ENCODE measurements around the gene CYP26B1.

CYP26B1 gene

DNA sequence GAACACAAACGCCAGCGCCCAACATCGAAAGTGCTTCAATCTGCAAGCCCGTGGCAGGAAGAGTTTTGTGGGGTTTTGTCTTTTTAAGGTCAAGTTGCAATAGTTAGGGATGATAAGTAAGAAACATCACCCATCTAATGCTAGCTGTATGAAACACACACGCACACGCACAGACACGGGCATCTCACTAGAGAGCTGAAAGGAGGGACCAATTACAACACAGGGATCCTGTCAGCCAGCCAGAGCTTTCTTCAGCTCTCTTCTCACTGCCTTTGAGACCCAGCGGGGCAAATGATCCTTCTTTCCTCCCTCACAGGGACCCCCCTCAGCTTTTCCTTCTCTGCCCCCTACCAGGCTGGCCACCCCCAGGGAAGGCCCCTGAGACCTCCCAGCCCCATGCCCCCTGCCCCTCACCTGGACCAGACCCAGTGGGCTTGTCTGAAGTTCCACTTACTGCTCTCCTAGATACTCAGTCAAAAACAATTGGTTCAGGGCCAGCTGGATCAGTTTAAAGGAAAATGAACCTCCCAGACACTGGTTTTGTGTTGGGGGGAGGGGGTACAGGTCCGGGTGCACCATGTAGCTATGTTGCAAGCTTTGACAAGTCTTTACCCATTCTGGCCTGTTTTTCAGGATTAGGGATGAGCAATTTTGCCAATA lies 17.9 kb downstream of the CYP26B1 start:
- DNase-seq (ENCODE audit: low read depth): no peak

- DNase-seq (ENCODE audit: low read depth): no peak
These were observed 18.8 kb downstream of the CYP26B1 start for GRCh38 chr2:72128843-72129227.

DNA sequence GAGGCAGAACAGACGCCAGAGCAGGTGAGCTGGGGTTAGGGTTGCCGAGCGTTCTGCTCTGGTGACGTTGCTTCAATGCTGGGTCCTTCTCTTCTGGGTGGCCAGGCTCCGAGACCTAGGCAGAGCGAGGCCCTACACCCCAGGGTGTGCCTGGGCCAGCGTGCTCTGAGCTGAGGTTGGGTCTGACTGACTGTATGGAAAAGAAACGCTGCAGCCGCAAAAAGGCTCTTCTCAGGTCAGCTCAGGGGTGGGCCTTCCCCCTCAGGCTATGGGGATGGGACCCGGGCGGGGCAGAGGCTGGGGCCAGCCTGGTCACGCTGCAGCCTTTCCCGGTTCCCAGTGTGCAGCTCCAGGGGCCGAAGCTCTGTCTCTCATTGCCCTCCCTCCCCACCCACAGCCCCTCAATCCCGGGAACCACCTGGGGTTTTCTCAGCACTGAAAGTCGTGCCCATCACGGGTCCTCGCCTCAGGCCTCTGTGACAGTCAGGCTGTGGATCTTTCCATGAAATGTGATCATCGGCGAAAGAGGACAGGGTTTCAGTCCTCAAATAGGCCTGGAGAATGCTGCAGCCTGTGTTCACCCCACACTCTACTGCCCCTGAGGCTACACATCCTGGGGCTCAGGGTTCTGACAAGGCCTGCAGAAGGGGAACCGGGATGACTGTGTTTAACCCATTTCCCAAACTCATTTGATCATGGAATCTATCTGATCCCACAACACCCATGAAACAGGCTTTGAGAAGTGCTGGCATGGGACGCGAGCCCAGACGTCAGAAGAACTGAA lies 19.4 kb downstream of the CYP26B1 start:
- no peak for DNase-seq (ENCODE audit: low read depth)

DNA sequence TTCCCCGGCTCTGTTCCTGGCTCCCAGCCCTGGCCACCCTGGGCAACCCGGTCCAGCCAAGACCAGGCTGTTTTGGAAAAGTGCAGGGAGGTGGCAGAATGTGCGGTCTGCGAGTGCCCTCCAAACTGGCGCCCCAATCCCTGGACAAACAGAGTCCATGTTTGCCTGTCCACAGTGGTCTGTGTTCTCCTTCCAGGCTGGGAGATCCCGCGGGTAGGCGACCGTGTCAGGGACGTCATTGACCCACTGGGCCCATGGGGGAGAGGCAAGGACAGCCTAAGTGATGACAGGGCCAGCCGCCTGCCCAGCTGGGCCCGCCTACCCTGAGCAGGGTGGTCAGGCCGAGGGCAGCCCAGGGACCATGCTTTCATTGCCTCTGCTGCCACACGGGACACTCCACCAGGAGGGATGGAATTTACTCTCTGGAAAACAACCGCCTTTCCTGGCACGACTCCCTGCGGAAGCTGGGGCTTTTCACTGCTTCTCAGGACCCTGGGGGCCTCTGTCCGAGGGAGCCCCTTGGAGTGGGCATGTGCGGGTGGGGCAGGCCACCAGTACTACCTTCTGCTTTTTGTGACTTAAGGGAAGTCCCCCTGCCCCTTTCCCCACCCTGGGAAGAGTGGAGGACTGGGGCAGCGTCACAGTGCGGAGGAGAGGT lies 20.1 kb downstream of the CYP26B1 start:
- no peak for DNase-seq (ENCODE audit: low read depth)

DNA sequence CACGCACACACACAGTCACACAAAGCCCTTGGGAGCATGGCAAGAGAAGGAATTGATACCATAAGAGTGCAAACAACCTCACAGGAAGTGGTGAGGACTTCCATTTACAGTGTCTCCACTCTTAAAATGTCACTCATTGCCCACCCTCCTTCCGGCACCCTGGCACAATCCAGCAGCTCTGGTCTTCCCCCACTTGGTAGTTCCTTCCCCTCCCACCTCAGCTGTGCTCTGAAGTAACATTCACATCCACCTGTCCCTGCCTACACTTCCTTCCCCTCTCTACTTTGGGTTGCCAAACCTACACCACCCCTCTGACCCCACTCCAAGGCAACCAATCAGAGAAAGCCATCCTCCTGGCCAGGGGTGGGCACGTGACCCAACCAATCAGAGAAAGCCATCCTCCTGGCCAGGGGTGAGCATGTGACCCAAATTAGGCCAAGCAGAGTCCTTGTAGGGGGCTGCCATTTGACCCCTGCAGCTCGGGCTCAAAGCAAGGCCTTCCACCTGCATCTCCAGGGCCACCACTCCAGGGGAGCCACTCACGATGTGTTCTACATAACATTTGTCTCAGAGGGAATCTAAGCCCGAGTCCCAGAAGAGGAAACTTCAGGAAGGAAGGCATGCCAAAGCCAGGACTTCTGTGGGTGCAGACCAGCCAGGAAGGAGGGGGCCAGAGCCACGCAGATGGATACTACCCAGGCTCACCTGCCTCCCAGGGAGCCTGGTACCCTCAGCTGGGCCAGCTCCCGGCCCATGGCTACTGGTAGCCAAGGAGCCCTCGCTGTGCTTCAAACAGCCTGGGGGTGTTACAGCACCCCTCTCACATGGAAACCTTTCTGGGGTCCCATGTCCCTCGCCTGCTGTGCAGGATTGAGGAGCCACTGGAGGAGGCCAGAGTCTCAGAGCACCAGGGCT lies 21.2 kb downstream of the CYP26B1 start:
- no peak for DNase-seq (ENCODE audit: low read depth)

DNA sequence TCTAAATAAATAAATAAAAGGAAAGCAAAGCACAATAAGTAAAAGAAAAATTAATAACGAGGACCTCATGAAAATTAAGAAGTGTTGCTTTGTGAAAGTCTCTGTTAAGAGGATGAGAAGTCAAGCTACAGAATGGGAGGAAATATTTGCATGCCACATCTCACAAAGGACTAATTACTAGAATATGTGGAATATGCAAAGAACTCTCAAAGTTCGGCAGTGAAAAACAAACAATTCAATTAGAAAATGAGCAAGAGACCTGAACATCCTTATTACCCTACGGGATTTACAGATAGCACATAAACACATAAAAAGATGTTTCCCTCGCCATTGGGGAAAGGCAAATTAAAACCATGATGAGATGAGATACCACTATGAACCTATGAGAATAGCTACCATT lies 23.3 kb downstream of the CYP26B1 start:
- no peak for DNase-seq (ENCODE audit: low read depth)

GRCh38 chr2:72121153-72121552 lies 26.5 kb downstream of the CYP26B1 start:
- DNase-seq (ENCODE audit: low read depth): no peak

DNA sequence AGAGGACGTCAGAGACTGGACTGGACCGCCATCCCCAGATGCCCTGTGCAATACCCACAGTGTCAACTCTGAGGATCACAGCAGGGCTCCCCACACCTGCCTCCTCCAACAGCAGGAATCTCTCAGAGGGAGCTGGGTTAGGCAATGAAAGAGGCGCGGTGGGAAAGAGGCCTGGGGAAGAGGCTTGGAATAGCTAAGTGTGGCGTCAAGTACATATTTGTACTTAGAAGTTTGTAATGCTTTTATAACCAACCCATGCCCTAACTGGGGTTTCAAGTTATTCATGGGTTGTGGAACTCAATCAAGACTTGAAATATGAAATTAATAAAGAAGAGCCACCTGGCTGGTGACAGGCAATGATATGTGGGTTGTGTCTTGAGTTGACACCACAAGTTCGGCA lies 28.7 kb downstream of the CYP26B1 start:
- DNase-seq (ENCODE audit: low read depth): no peak

DNA sequence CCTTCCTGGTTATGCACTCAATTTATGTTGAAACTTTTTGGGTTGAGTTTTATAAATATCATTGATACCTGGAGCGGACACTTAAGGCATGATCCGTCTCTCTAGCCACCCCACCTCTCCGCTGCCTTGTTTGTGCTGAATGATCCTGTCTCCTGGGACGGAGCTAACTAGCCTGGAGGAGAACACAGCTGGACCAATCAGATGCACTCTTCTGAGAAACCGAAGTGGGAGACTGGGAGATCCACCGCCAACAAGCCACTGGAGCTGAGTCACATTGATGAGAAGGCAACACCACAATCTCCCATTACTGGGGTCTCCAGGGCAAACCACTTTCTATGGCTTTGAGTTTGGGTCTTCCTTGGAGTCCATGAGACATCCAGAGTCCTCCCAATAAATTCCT lies 29.3 kb downstream of the CYP26B1 start:
- no peak for DNase-seq (ENCODE audit: low read depth)

GRCh38 chr2:72117718-72118117 lies 29.9 kb downstream of the CYP26B1 start:
- no peak for DNase-seq (ENCODE audit: low read depth)

DNA sequence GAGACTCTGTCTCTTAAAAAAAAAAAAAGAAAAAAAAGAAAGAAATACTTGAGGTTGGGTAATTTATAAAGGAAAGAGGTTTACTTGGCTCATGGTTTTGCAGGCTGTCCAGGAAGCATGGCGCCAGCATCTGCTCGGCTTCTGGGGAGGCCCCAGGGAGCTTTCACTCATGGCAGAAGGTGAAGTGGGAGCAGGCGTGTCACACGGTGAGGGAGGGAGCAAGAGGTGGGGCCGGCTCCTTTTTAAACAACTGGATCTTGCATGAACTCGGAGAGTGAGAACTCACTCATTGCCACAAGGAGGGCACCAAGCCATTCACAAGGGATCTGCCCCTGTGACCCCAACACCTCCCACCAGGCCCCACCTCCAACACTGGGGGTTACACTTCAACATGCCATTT lies 30.6 kb downstream of the CYP26B1 start:
- DNase-seq (ENCODE audit: low read depth): no peak

- DNase-seq (ENCODE audit: low read depth): no peak
These were observed 31.6 kb downstream of the CYP26B1 start for GRCh38 chr2:72116081-72116533.

DNA sequence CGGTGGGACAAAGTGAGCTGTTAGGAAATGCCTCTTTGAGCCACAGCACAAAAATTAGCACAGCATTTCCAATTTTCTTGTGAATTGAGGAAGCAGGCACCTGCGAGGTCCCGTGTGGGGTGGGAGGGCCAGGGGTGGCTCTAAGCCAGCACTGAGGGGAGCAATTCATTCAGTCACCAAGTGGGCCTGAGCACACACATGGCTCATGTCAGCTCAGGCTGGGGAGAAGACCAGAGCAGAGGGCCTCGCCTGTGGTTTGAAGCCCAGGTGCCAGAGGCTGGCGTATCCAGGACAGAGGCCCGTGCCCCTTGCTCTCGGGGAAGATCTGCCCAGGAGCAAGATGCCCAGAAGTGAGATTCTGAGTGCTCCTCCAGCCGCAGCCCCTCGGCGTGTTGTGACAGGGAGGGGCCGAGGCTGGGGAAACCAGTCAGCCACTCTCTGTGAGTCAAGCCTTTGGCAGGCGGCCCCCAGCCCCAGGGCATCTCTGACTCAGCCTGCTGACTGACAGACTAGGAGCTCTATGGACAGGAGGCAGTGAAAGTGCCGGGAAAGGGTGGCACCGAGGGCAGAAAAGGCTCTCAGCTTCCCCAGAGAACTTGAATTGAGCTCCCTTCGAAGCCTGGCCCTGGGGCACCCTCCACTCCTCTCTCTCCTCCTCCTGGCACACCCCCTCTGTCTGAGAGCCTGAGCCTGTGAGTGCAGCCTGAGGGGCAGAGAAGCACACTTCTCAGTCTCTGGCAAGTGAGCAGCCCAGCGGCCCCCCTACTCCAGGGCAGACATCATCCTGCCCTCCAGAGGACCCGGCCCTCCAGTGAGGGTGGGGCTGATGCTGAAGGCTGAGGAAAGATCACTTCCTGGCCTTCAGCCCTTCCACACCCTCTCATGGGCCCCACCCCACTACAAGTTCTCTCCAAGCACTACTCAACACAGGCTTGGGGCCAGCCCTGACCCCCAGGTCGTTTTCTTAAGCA lies 32.3 kb downstream of the CYP26B1 start:
- peak; percentile 79 for DNase-seq (ENCODE audit: low read depth)

- DNase-seq (ENCODE audit: low read depth): no peak
These were observed 33.0 kb downstream of the CYP26B1 start for GRCh38 chr2:72114693-72115051.

DNA sequence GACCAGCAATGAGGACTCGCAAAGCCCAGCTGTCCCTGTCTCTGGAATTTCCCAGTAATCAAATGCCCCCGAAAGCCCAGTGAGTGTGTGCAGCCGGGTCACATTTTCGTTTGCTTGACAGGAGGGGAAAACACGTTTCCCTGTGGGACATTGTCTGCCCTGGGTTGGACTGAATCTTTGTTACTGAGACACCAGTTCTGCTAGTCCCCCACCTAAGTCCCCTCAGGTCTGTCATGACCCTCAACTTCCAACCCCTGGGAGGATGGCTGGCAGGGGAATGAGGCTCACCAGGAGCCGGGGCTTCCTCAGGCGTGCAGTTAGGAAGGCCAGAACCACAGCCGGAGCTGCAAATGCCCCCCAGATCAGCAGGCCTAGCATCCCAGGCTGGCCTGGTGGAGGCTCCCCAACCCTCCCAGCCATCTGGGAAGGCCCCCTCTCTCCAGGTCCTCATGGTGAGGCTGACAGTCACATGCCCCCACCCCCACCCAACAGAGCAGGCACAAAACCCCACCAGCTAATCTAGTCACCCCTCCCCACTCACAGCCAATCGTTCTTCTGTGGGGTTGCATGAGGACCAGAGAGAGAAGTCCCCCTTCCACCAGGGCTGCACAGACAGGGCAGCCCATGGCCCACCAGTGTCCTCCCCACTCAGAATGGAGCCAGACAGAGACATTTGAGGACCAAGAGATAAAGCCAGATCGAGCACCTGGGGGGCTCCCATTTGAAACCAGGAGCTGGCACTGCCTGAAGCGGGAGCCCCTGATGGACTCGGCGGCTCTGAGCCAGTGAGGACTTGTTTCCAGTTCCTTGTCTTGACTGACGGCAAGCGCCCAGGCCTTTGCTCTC lies 33.6 kb downstream of the CYP26B1 start:
- no peak for DNase-seq (ENCODE audit: low read depth)

DNA sequence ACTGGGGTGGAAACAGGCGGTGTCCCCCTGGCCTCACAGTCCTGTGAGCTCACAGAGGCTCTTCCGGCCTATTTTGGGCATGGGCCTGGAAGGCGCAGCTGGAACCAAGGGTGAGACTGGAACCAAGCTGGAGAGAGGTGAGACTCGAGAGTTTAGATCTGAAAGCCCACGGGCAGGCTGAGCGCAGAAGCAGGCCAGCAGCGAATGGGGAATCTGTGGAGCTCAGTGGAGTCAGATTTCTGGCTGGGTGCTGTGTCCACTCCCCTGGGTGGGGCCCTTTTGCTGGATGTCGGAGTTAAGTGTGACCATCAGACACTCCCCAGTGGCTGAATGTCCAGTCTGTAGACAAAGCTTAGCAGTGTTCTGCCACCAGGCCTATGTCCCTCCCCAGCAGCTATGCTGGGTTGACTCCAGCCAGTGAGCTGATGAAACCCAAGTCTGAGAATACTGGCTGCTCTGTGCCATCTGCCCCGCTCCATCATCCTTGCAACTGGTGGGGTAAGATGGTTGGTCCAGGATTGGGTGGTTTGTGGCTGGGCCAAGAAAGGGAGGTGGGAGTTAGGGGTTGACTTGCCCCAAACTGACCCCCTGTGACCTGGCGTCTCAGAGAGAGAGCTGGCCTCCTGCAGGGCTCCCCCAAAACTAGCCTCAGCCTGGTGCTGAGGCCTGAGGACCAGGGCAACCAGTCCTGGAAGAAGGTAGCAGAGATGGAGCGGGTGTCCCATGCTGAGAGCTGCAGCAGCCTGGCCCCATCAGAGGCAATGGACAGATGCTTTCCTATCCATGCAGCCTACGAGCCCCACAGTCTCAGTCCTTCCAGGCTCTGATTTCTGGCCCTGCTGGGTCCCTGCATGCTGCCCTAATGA lies 34.4 kb downstream of the CYP26B1 start:
- DNase-seq (ENCODE audit: low read depth): no peak

- peak; percentile 17 for DNase-seq (ENCODE audit: low read depth)
These were observed 35.3 kb downstream of the CYP26B1 start for GRCh38 chr2:72112401-72112800.

DNA sequence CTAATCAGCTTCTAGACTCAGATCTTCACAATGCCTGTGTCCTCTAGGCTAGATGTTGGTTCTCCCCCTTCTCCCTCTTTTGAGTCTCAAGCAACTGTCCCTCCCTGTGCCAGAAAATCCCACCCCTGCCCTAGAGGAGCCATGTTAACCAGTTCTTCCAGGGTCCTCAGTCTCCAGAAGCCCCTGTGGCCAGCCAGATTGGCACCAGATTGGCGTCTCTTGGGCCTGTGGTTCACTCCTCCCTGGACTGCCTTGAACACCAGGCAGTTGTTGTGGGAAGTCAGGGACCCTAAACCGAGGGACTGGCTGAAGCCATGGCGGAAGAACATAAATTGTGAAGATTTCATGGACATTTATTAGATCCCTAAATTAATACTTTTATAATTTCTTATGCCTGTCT lies 36.6 kb downstream of the CYP26B1 start:
- DNase-seq (ENCODE audit: low read depth): no peak

GRCh38 chr2:72109904-72110303 lies 37.8 kb downstream of the CYP26B1 start:
- DNase-seq (ENCODE audit: low read depth): no peak
